GM12891 (cell line): ENCODE measurements around the gene KLHL3.

Source experiments
- PAX5 ChIP-seq: IDR thresholded peaks from 2 replicates; pipeline ENCODE4 v1.6.1; 2011; ENCODE audit warnings: low read length, moderate library complexity, mild to moderate bottlenecking; ENCODE audit not compliant: insufficient read depth, severe bottlenecking
- POLR2A ChIP-seq: IDR thresholded peaks from 2 replicates; pipeline ENCODE4 v1.6.1; 2011; ENCODE audit warnings: low read depth, low read length, control low read depth
- POLR2AphosphoS5 ChIP-seq: IDR thresholded peaks from 2 replicates; pipeline ENCODE4 v1.6.1; 2011; ENCODE audit warnings: low read depth, low read length, control low read depth
- POU2F2 ChIP-seq: IDR thresholded peaks from 2 replicates; pipeline ENCODE4 v1.6.1; 2011; ENCODE audit warnings: low read depth, mild to moderate bottlenecking, control low read depth, low read length, moderate library complexity
- SPI1 ChIP-seq: IDR thresholded peaks from 2 replicates; pipeline ENCODE4 v1.6.1; 2011; ENCODE audit warnings: low read depth, low read length, control low read depth
- TAF1 ChIP-seq: IDR thresholded peaks from 2 replicates; pipeline ENCODE4 v1.6.1; 2011; ENCODE audit warnings: low read depth, low read length, control low read depth

DNA sequence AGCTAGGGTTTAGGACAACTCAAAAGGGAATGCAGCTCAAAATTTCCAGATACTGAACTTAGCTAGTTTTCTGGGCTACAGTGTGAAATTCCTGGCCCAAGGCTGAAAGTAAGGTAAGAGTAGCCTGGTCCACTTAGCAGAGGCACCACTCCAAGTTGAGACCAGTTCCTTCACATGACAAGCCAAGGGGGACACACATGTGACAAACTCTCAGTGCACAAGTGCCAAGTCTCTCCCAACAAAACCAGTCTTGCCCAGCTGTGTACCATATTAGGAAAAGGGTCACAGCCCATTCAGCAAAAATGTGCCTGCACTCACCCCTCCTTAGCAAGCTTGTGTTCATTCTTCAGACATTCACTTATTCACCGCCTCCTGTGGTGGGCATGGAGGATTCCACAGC, 27.8 kb downstream of the KLHL3 start:
- TF ChIP-seq SPI1 (no peak), TAF1 (no peak), POLR2A (no peak), POLR2AphosphoS5 (no peak), PAX5 (no peak), POU2F2 (no peak)
